T-helper 9 cell (primary cell): ENCODE results near the gene UBA7.
"Not testable (repeated sequence)": the region's sequence is repeated elsewhere in the genome, so short reads cannot be mapped to it uniquely, and the experiment has no call there.

ENCODE experiments used
- DNase-seq: peaks from one replicate; pipeline ENCODE4 v3.0.0-alpha.2; 2020

The UBA7 gene

GRCh38 chr3:49785565-49786356 lies 28.0 kb downstream of the UBA7 start:
- DNase-seq = no peak

GRCh38 chr3:49782277-49782676 lies 31.5 kb downstream of the UBA7 start:
- not testable (repeated sequence) for DNase-seq

GRCh38 chr3:49781415-49782199 lies 32.1 kb downstream of the UBA7 start:
- DNase-seq = no peak

- not testable (repeated sequence) for DNase-seq
Measured at GRCh38 chr3:49780975-49781365, 32.8 kb downstream of the UBA7 start.

- DNase-seq = no peak
Measured at GRCh38 chr3:49780080-49780974, 33.4 kb downstream of the UBA7 start.

- DNase-seq = no peak
Measured at GRCh38 chr3:49779358-49780079, 34.2 kb downstream of the UBA7 start.

- DNase-seq = not testable (repeated sequence)
Measured at GRCh38 chr3:49776101-49776500, 37.7 kb downstream of the UBA7 start.

GRCh38 chr3:49775538-49775937 lies 38.2 kb downstream of the UBA7 start:
- no peak for DNase-seq

- no peak for DNase-seq
Measured at GRCh38 chr3:49772703-49773102, 41.0 kb downstream of the UBA7 start.

- no peak for DNase-seq
Measured at GRCh38 chr3:49771340-49771938, 42.3 kb downstream of the UBA7 start.

- no peak for DNase-seq
Measured at GRCh38 chr3:49769926-49770325, 43.8 kb downstream of the UBA7 start.

GRCh38 chr3:49769286-49769915 lies 44.4 kb downstream of the UBA7 start:
- DNase-seq = no peak

GRCh38 chr3:49763981-49764380 lies 49.8 kb downstream of the UBA7 start:
- DNase-seq = no peak

GRCh38 chr3:49761661-49762060 lies 52.1 kb downstream of the UBA7 start:
- DNase-seq = no peak

GRCh38 chr3:49759226-49759625 lies 54.5 kb downstream of the UBA7 start:
- no peak for DNase-seq

- no peak for DNase-seq
Measured at GRCh38 chr3:49757197-49757596, 56.6 kb downstream of the UBA7 start.

GRCh38 chr3:49756036-49756435 lies 57.7 kb downstream of the UBA7 start:
- DNase-seq = no peak
